NOMO-1 treated with dmso at 0.1 percent for 144 hours (cell line): ENCODE data around the gene SLC7A7.
"Not testable (repeated sequence)": the region's sequence is repeated elsewhere in the genome, so short reads cannot be mapped to it uniquely, and the experiment has no call there.

Source experiments
- DNase-seq: peaks from one replicate; lab custom pipeline; 2025; ENCODE audit not compliant: unreplicated experiment; lab: John Stamatoyannopoulos, UW

Gene SLC7A7

DNA sequence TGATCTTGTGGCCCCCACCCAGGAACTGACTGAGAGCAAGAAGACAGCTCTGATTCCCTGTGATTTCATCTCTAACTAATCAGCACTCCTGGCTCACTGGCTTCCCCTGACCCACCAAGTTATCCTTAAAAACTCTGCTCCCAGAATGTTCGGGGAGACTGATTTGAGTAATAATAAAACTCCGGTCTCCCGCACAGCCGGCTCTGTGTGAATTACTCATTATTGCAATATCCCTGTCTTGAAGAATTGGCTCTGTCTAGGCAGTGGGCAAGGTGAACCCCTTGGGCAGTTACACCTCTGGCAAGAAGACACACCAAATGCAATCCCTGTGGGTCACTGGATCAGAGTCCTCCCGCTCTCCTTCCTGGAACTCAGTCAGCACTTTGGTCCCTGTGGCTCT is 21.3 kb downstream of the SLC7A7 start:
- DNase-seq: no peak

DNA sequence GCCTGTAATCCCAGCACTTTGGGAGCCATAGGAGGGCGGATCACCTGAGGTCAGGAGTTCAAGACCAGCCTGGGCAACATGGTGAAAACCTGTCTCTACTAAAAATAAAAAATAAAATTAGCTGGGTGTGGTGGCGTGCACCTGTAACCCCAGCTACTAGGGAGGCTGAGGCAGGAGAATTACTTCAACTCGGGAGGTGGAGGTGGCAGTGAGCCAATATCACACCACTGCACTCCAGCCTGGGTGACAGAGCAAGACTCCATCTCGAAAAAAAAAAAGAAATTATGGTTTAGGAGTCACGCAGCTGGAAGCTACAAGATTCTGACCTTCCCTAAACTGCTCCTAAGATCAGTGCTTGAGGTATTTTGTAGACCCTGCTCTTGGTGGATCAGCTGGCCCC is 21.7 kb downstream of the SLC7A7 start:
- DNase-seq: not testable (repeated sequence)

GRCh38 chr14:22792158-22792557 is 23.1 kb downstream of the SLC7A7 start:
- no peak for DNase-seq

- DNase-seq: no peak
Measured at GRCh38 chr14:22791301-22791700, 23.9 kb downstream of the SLC7A7 start.

GRCh38 chr14:22786685-22787084 is 28.6 kb downstream of the SLC7A7 start:
- no peak for DNase-seq

DNA sequence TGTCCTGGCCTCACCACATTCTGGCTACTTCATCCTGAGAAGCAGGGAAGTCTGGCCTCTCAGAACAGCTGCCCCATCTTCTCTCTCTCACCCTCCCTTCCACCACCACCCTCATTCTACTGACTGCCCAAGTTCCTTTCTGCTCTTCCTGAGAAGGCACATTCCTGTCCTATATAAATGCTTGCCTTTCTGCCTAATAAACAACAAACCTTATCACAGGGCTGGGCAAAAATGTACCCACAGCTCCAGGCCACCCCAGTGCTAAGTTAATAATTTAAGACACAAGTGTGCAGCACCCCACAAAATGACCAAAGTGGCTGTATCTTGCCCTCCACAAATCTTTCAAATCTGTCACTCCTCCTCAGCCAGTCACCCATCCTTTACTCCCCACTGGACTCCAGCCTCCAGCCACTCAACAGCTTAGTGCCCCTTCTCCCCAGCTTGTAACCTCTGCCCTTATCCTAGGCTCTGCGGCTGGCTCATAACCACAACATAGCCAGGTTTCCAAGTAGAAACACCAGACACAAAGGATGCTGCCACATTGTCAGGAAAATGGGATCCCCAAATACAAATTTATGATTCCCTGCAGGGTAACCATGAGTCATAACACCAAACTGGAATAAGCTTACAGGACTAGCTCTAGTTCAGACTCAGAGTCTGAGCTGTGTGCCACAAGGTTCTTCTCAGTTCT is 33.8 kb downstream of the SLC7A7 start:
- DNase-seq: no peak

GRCh38 chr14:22780941-22781300 is 34.3 kb downstream of the SLC7A7 start:
- no peak for DNase-seq

DNA sequence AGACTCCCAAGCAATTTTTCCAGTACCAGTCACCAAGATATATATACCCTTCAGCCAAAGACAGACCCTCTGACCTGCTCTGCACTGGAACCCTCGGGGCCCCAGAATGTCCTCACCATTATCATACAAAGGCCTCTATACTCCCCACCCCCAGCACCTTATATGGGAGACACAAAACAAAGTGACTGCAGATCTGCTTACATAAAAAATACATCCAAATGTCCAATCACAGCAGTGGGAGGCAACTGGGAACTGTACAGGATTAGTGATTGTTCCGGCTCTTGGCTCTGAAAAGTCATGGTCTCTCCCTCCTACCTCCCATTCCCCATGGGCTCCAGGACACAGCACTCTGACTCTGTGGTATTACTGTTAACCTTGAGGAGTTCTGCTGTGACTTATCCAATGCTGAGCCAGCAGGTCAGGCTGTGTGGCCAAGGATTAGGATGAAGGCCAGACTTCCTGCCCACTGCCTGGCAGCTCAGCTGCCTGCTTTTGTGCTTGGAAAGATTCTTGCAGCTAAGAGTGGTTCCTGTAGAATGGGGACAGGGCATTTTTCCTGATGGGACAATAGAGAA is 35.0 kb downstream of the SLC7A7 start:
- DNase-seq: no peak

DNA sequence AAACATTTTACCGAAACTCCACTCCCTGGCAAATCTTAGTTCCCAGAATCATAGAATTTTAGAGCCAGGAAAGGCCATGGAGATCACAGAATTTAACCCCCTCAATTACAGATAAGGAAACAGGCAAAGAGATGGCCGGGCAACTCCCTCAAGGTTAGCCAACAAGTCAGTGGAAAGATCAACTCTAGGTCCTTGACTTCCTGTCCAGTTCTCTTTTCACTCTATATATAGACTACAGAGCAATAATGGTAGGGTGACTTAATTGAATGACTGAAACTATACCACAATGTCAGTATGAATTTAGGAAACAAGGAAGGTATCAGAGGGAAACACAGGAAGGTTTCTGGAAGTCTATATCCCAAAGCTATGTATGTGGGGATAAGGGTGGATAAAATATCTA is 37.2 kb downstream of the SLC7A7 start:
- DNase-seq: no peak

- not testable (repeated sequence) for DNase-seq
Measured at GRCh38 chr14:22776849-22777248, 38.4 kb downstream of the SLC7A7 start.

- no peak for DNase-seq
Measured at GRCh38 chr14:22776215-22776614, 39.0 kb downstream of the SLC7A7 start.

DNA sequence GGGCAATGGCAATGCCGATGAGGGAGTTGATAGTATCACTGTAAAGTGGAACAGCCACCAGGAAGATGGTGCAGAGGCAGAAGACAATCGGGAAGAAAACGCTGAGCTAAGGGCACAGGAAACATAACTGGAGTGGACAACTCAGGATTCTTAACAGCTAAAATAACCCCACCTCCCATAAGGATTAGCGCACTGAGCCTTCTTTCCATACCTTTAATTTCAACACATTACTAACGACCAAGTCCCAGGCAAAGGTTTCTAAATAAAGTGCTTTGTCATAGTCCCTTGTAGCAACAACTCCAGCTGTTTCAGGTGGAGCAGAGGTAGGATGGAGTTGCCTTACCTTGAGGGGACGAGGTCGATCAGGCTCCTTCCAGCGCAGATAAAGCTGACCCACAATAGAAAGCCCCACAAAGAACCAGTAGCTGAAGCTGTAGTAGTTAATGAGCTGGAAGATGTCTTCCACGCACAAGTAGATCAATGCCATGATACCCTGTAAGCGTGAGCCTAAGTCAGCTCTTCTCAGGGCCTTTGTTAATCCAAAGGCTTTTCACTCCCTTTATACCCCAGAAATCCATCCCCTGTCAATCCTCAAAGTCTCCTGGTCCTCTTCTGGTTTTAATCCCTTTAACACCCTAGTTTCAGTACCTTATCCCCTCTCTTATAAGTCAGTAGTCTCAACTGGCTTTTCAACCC is 41.1 kb downstream of the SLC7A7 start:
- no peak for DNase-seq

DNA sequence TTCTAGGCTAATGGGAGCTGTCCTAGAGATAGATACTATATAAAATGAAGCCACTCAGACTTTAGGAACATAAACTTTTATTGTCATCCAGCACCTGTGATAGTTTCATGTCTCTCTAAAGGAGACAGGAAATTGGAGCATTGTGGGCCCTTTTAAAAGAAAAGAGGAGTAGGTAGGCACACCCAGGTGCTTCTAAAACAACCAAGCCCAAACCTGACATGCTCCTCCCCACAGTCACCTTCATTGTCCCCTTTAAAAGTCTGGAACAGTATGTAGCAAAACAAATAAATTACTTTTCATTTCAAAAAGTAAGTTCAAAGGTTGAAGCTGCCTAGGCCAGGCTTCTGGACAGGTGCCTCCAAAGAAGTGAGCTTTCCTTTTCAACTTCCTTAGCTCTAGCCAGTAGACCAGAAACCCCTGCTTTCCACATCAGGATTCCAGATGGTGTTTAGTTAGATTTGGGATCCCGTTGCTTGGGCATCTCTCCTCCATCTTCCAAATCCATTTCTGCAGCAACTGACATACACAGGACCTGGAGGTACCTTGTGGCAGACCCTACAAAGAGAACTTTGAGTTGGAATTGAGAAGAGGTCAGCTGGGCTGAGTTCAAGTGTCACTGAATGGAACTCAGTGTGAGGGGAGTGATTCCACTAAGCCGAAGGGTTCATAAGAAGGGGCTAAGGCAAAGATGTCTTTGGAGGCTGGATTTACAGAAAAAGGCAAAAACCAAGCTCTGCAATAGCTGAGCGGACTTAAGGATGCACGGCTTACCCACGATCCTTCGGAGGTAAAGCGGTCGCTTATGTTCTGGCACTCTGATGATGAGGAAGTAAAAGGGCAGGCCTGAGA is 41.8 kb downstream of the SLC7A7 start:
- no peak for DNase-seq

DNA sequence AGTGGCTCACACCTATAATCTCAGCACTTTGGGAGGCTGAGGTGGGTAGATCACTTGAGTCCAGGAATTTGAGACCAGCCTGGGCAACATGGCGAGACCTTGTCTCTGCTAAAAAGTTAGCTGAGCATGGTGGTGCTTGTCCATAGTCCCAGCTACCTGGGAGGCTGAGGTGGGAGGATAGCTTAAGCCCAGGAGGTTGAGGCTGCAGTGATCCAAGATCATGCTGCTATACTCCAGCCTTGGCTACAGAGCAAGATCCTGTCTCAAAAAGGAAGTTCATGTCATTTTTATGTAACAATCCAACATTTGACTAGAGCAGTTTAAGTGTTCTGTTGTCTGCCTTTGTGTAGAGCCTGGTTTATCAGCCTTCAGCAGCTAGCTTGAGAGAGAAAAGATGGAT is 42.5 kb downstream of the SLC7A7 start:
- DNase-seq: no peak

- no peak for DNase-seq
Measured at GRCh38 chr14:22770481-22771187, 44.6 kb downstream of the SLC7A7 start.

DNA sequence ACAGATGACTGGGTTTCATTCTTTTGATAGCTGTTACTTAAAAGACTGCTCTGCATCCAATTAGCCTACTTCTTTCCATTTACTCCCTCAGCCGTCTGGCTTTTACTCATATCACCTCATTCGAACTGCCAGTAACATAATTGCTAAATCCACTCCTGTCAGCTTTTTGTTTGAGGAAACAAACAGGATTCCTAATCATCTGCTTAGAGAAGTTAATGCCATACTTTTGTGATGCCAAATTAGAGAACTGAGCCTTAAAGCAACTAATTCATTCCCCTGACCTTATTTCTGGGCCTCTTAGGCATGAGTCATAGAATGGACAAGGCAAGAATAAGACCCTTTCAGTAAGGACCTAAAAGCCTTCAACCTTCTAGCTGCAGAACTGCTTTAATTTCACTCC is 45.9 kb downstream of the SLC7A7 start:
- no peak for DNase-seq

- no peak for DNase-seq
Measured at GRCh38 chr14:22768947-22769346, 46.3 kb downstream of the SLC7A7 start.

DNA sequence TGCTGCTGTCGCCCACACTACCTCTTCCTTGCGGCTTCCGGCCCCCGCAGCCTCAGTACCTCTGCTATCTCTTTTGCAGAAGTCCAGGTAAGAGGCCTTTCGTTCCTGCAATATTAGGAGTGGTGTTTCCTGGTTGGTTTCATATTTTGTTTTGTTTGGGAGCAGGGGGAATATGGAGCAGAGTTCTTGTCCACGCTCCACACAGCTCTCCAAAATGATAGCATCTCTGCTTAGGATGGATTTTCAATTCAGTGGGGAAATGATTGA is 48.0 kb downstream of the SLC7A7 start:
- no peak for DNase-seq

- DNase-seq: peak; percentile 93
Measured at GRCh38 chr14:22766457-22767322, 48.5 kb downstream of the SLC7A7 start, which contains the start of gene OXA1L. Gene OXA1L, plus strand, starts transcription at chr14:22766688. Its CDS starts 14 bp downstream, at chr14:22766702.

DNA sequence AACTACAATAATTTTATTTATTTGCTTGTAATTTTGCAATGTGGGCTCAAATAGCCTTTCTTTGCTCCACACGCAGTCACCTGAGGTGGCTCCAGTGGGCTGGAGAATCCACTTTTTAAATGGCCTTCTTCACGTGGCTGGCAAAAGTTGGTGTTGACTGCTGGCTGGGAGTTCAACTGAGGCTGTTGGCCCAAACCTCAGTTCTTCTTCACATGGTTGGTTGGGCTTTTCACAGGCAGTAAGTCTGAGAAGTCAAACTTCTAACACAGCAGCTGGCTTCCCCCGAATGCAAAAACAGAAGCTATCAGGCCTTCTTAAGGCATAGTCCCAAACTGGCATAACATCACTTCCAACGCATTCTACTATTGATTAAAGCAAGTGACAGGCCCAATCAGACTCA is 50.9 kb downstream of the SLC7A7 start:
- no peak for DNase-seq
